B cell (primary cell): ENCODE data around the gene CA5A. TPM values are rescaled to one million over a fixed set of nuclear protein-coding genes. Genes with fewer than 3 reads are reported as not detected.

Experiments
- ATAC-seq: fragments of 200-7000 bp; cut with Tn5 transposase; one replicate; pipeline ENCODE4 v1.10.0; 2021; ENCODE audit warnings: low read depth, mild to moderate bottlenecking, moderate number of reproducible peaks, moderate library complexity
- CTCF ChIA-PET: fragments of 350-600 bp; sonication (Branson Sonifier 250); formaldehyde crosslinking; loops from one replicate; lab custom pipeline; 2021; ENCODE audit warnings: antibody characterized with exemption, inconsistent platforms; lab: Charles Lee
- POLR2A ChIA-PET: fragments of 350-600 bp; sonication (Branson Sonifier 250); formaldehyde crosslinking; loops from one replicate; lab custom pipeline; 2021; ENCODE audit warnings: antibody characterized with exemption; lab: Charles Lee
- DNase-seq: peaks from one replicate; pipeline ENCODE4 v3.0.0; 2013
- H2AFZ ChIP-seq: 2 replicates; pipeline ENCODE4 v1.6.1; 2012; ENCODE audit warnings: mild to moderate bottlenecking, low read depth, low read length; ENCODE audit not compliant: insufficient read depth, poor library complexity, severe bottlenecking
- H3K27ac ChIP-seq, 2 donors: 1 replicate in 1 of 2; 2 replicates in 1 of 2; pipeline ENCODE4 v1.5.1; 2012 to 2013; ENCODE audit warnings: low read length in 2 of 2, mild to moderate bottlenecking in 2 of 2, moderate library complexity in 1 of 2
- H3K27me3 ChIP-seq, 4 experiments: fragments of 200-600 bp in 1 of 4; sonication (generic) in 1 of 4; replicated peaks in 1 of 4; 1 replicate in 2 of 4; 2 replicates in 2 of 4; pipeline versions ENCODE4 v1.6.1 to v1.7.0; 2013 to 2016; ENCODE audit warnings: low read length in 3 of 4, mild to moderate bottlenecking in 2 of 4, mixed read lengths in 1 of 4, moderate library complexity in 1 of 4; ENCODE audit not compliant: insufficient read depth in 4 of 4, control insufficient read depth in 3 of 4; ENCODE audit errors: control extremely low read depth in 1 of 4
- H3K36me3 ChIP-seq, 2 experiments: replicated peaks in 1 of 2; 1 replicate in 1 of 2; 2 replicates in 1 of 2; pipeline versions ENCODE4 v1.6.1 to v1.7.1; 2013; ENCODE audit warnings: low read length in 1 of 2; ENCODE audit not compliant: insufficient read depth in 2 of 2, control insufficient read depth in 1 of 2; ENCODE audit errors: control extremely low read depth in 1 of 2, extremely low read depth in 1 of 2
- H3K4me1 ChIP-seq, 2 donors: fragments of 200-600 bp in 1 of 2; sonication (generic) in 1 of 2; 1 replicate in 1 of 2; 2 replicates in 1 of 2; pipeline versions ENCODE4 v1.5.1 to v1.6.1; 2013 to 2017; ENCODE audit warnings: low read length in 2 of 2; ENCODE audit not compliant: control insufficient read depth in 2 of 2, insufficient read depth in 2 of 2
- H3K4me2 ChIP-seq: replicated peaks from 2 replicates; pipeline ENCODE3; 2012; ENCODE audit warnings: mild to moderate bottlenecking, low read depth, low read length; ENCODE audit not compliant: poor library complexity, severe bottlenecking
- H3K4me3 ChIP-seq, 5 experiments: fragments of 200-600 bp in 1 of 5; sonication (generic) in 1 of 5; 1 replicate in 3 of 5; 2 replicates in 2 of 5; pipeline versions ENCODE4 v1.5.1 to v1.7.0; 2011 to 2016; ENCODE audit warnings: low read length in 4 of 5, mild to moderate bottlenecking in 4 of 5, low read depth in 2 of 5, control low read depth in 1 of 5, moderate library complexity in 1 of 5; ENCODE audit not compliant: insufficient read depth in 1 of 5; ENCODE audit errors: control extremely low read depth in 1 of 5, extremely low read depth in 1 of 5
- H3K79me2 ChIP-seq: fragments of 200-600 bp; sonication (generic); one replicate; pipeline ENCODE4 v1.6.0; 2016; ENCODE audit warnings: low read length; ENCODE audit not compliant: control insufficient read depth, insufficient read depth
- H3K9ac ChIP-seq: fragments of 200-600 bp; sonication (generic); 2 replicates; pipeline ENCODE4 v1.6.1; 2017; ENCODE audit warnings: mild to moderate bottlenecking, low read length, moderate library complexity
- H3K9me3 ChIP-seq, 3 donors: one replicate each; pipeline versions ENCODE4 v1.6.1 to v1.7.1; 2013; ENCODE audit warnings: low read length in 2 of 3; ENCODE audit not compliant: control insufficient read depth in 2 of 3, insufficient read depth in 1 of 3; ENCODE audit errors: control extremely low read depth in 1 of 3
- H4K20me1 ChIP-seq: 2 replicates; pipeline ENCODE4 v1.6.0; 2012; ENCODE audit warnings: mild to moderate bottlenecking, low read length; ENCODE audit not compliant: insufficient read depth, control insufficient read depth, poor library complexity, severe bottlenecking
- H3K27ac Mint-ChIP-seq: one replicate; pipeline ENCODE4 v1.8.0; 2021; ENCODE audit warnings: mixed read lengths
- H3K27me3 Mint-ChIP-seq: one replicate; pipeline ENCODE4 v1.8.0; 2021; ENCODE audit warnings: mixed read lengths
- H3K4me1 Mint-ChIP-seq: one replicate; pipeline ENCODE4 v1.8.0; 2021; ENCODE audit warnings: mixed read lengths
- H3K4me3 Mint-ChIP-seq: one replicate; pipeline ENCODE4 v1.8.0; 2021; ENCODE audit warnings: mixed read lengths
- H3K9me3 Mint-ChIP-seq: one replicate; pipeline ENCODE4 v1.8.0; 2022; ENCODE audit warnings: mixed read lengths; ENCODE audit not compliant: insufficient read depth
- EZH2 ChIP-seq: IDR thresholded peaks from 2 replicates; pipeline ENCODE4 v1.6.1; 2012; ENCODE audit warnings: borderline replicate concordance, low read depth, mild to moderate bottlenecking, moderate library complexity, low read length; ENCODE audit not compliant: insufficient read depth, poor library complexity, severe bottlenecking
- WGBS: methylation state at CpG from one replicate; pipeline ENCODE4 v1.1.5; 2013; ENCODE audit warnings: missing lambda C conversion rate; ENCODE audit not compliant: insufficient coverage; 5-methylcytosine and 5-hydroxymethylcytosine counted together
- intact Hi-C: fragments of 100-400 bp; cut with micrococcal nuclease; formaldehyde crosslinking; loops from one replicate; pipeline ENCODE4 v1.10.0; 2022
- polyA plus RNA-seq: library from polyadenylated mRNA; depleted of rRNA; stranded (reverse); fragments of >200 nt; gene quantifications from 2 replicates; pipeline ENCODE4 v1.2.3, GENCODE V29; 2012
- total RNA-seq, 2 donors: library from RNA; stranded (reverse); fragments of 120-200 nt in 1 of 2; gene quantifications; 1 replicate in 1 of 2; 2 replicates in 1 of 2; pipeline versions ENCODE4 v1.2.3 to v1.2.4, GENCODE V29; 2013 to 2022
- TF ChIP-seq, protein P1 (sequence below): fragments of 200-600 bp; IDR thresholded peaks from one replicate; pipeline ENCODE4 v1.8.0; 2022; ENCODE audit warnings: antibody characterized with exemption, mild to moderate bottlenecking

Gene CA5A
- total and polyA plus RNA-seq, 2 donors (not counting 1 experiment from before 2014, with no cell fraction given), result 0.27 TPM; not detected in 1

GRCh38 chr16:87918338-87918737 is 18.0 kb downstream of the CA5A start:
- Histone ChIP-seq H4K20me1 (no peaks in the 10 kb centered on the region), H3K4me2 (no peak overlapping the region), H3K9me3 (no peaks in the 10 kb centered on the region), H3K36me3 (no peaks in the 10 kb centered on the region), H2AFZ (no peak overlapping the region), H3K4me1 (no peaks in the 10 kb centered on the region), H3K9ac (no peak overlapping the region), H3K27ac (no peak overlapping the region), H3K27me3 (peaks cover 0 to 9% (median 1%) of the 10 kb centered on the region in 4 experiments), H3K79me2 (no peaks in the 10 kb centered on the region), H3K4me3 (no peak overlapping the region)
- H3K27me3 Mint-ChIP-seq, result peaks cover 18% of the 10 kb centered on the region
- no peak for ATAC-seq
- H3K27ac Mint-ChIP-seq, result no peak overlapping the region
- ChIA-PET POLR2A (no interaction called here), CTCF (no interaction called here)
- no peaks in the 10 kb centered on the region for H3K9me3 Mint-ChIP-seq
- TF ChIP-seq, protein P1, sequence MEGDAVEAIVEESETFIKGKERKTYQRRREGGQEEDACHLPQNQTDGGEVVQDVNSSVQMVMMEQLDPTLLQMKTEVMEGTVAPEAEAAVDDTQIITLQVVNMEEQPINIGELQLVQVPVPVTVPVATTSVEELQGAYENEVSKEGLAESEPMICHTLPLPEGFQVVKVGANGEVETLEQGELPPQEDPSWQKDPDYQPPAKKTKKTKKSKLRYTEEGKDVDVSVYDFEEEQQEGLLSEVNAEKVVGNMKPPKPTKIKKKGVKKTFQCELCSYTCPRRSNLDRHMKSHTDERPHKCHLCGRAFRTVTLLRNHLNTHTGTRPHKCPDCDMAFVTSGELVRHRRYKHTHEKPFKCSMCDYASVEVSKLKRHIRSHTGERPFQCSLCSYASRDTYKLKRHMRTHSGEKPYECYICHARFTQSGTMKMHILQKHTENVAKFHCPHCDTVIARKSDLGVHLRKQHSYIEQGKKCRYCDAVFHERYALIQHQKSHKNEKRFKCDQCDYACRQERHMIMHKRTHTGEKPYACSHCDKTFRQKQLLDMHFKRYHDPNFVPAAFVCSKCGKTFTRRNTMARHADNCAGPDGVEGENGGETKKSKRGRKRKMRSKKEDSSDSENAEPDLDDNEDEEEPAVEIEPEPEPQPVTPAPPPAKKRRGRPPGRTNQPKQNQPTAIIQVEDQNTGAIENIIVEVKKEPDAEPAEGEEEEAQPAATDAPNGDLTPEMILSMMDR, result no peak
- no peak overlapping the region for H3K4me3 Mint-ChIP-seq
- no peaks in the 10 kb centered on the region for H3K4me1 Mint-ChIP-seq
- WGBS, result 93% methylated on average over 13 of the region's 13 CpGs
- no peak for DNase-seq
- intact Hi-C loops, result no loop called here

- no peak for DNase-seq
- Mint-ChIP-seq H3K4me1 (no peaks in the 10 kb centered on the region), H3K4me3 (no peak overlapping the region), H3K27me3 (peaks cover 20% of the 10 kb centered on the region), H3K27ac (no peak overlapping the region), H3K9me3 (no peaks in the 10 kb centered on the region)
- no peak overlapping the region for H2AFZ ChIP-seq
- H3K4me1 ChIP-seq, result no peaks in the 10 kb centered on the region
- CTCF ChIA-PET, result no interaction called here
- H3K27ac ChIP-seq, result no peak overlapping the region
- H3K9me3 ChIP-seq, result no peaks in the 10 kb centered on the region
- H3K4me3 ChIP-seq, result no peak overlapping the region
- TF ChIP-seq, protein P1, result no peak
- TF ChIP-seq EZH2, result no peak
- no peak overlapping the region for H3K9ac ChIP-seq
- ATAC-seq, result no peak
- H3K4me2 ChIP-seq, result no peak overlapping the region
- no peaks in the 10 kb centered on the region for H3K79me2 ChIP-seq
- H4K20me1 ChIP-seq, result no peaks in the 10 kb centered on the region
- POLR2A ChIA-PET, result no interaction called here
- intact Hi-C loops, result no loop called here
- peaks cover 0 to 10% (median 1%) of the 10 kb centered on the region in 4 experiments for H3K27me3 ChIP-seq
- no peaks in the 10 kb centered on the region for H3K36me3 ChIP-seq
- WGBS, result 90% methylated on average over 9 of the region's 9 CpGs
Observed at GRCh38 chr16:87917503-87917902, 18.8 kb downstream of the CA5A start.
